Testis (tissue), 2 donors: Measurements from ENCODE around the gene NPAS2.

Source experiments
- POLR2A ChIP-seq: fragments of 450-650 bp; IDR thresholded peaks from one replicate; pipeline ENCODE4 v1.6.1; 2017; ENCODE audit warnings: antibody characterized with exemption, mild to moderate bottlenecking, moderate library complexity
- TF ChIP-seq, protein P1 (sequence below), 3 experiments: fragments of 450-650 bp in 2 of 3; fragments of 200-600 bp in 1 of 3; sonication (generic) in 1 of 3; IDR thresholded peaks; one replicate each; pipeline ENCODE4 v1.5.1; 2016 to 2019; ENCODE audit warnings: antibody characterized with exemption in 3 of 3, mild to moderate bottlenecking in 2 of 3, moderate library complexity in 1 of 3

DNA sequence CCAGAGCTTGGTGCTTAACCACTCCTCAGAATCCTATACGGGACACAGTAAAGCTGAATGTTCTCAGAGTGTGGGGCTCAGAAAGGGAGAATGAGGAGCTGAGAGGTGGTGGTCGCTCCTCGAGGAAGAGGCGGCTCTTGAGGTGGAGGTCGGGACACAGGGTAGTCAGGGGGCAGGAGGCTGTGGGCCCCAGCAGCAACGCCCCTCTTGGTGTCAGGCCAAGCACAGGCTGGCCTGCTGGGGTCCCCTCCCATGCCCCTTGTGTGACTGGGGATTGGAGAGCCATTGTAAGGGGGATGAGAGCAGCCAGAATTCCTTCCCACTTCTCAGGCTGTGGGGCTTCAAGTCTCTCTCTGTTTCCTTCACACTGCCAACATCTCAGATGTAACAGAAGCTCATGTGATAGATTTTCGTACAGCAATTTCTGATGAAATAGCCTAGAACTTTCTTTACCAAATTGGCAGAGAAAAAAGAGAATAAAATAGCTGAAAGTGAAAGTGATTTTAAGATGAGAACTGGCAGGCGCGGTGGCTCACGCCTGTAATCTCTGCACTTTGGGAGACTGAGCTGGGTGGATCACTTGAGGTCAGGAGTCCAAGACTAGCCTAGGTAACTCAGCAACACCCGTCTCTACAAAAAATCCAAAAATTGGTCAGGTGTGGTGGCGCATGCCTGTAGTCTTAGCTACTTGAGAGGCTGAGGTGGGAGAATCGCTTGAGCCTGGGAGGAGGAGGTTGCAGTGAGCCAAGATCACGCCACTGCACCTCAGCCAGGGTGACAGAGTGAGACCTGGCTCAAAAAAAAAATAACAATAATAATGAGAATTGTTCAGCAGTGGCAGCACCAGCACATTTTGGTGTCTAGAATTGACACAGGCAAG lies 121.1 kb downstream of the NPAS2 start:
- no peak for TF ChIP-seq POLR2A
- TF ChIP-seq, protein P1, sequence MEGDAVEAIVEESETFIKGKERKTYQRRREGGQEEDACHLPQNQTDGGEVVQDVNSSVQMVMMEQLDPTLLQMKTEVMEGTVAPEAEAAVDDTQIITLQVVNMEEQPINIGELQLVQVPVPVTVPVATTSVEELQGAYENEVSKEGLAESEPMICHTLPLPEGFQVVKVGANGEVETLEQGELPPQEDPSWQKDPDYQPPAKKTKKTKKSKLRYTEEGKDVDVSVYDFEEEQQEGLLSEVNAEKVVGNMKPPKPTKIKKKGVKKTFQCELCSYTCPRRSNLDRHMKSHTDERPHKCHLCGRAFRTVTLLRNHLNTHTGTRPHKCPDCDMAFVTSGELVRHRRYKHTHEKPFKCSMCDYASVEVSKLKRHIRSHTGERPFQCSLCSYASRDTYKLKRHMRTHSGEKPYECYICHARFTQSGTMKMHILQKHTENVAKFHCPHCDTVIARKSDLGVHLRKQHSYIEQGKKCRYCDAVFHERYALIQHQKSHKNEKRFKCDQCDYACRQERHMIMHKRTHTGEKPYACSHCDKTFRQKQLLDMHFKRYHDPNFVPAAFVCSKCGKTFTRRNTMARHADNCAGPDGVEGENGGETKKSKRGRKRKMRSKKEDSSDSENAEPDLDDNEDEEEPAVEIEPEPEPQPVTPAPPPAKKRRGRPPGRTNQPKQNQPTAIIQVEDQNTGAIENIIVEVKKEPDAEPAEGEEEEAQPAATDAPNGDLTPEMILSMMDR (IDR thresholded peaks at IDR 0.05): no peak
